CD14-positive monocyte (primary cell): ENCODE data around the gene TMF1. TPM values are rescaled to one million over a fixed set of nuclear protein-coding genes. Genes with fewer than 3 reads are reported as not detected.

Experiments used
- DNase-seq, 3 donors: peaks; one replicate each; pipeline ENCODE4 v3.0.0-alpha.2; 2011 to 2022
- H2AFZ ChIP-seq: 2 replicates; pipeline ENCODE4 v1.6.0; 2012; ENCODE audit warnings: mild to moderate bottlenecking, low read depth, low read length, inconsistent platforms; ENCODE audit not compliant: insufficient read depth, poor library complexity, severe bottlenecking
- H3K27ac ChIP-seq, 2 donors: 1 replicate in 1 of 2; 2 replicates in 1 of 2; pipeline ENCODE4 v1.5.1; 2012 to 2013; ENCODE audit warnings: low read length in 2 of 2, control low read depth in 1 of 2, inconsistent platforms in 1 of 2, low read depth in 1 of 2, mild to moderate bottlenecking in 1 of 2
- H3K27me3 ChIP-seq, 2 donors: one replicate each; pipeline versions ENCODE4 v1.6.0 to v1.6.1; 2011 to 2013; ENCODE audit warnings: low read length in 2 of 2; ENCODE audit not compliant: control insufficient read depth in 2 of 2, insufficient read depth in 2 of 2
- H3K36me3 ChIP-seq, 2 donors: replicated peaks in 1 of 2; 1 replicate in 1 of 2; 2 replicates in 1 of 2; pipeline versions ENCODE4 v1.5.1 to v1.6.1; 2012 to 2013; ENCODE audit warnings: low read length in 2 of 2, control low read depth in 1 of 2, inconsistent platforms in 1 of 2, mild to moderate bottlenecking in 1 of 2; ENCODE audit not compliant: insufficient read depth in 2 of 2, control insufficient read depth in 1 of 2
- H3K4me1 ChIP-seq, 2 donors: 1 replicate in 1 of 2; 2 replicates in 1 of 2; pipeline versions ENCODE4 v1.5.1 to v1.6.1; 2012 to 2013; ENCODE audit warnings: low read length in 2 of 2, control low read depth in 1 of 2, inconsistent platforms in 1 of 2, mild to moderate bottlenecking in 1 of 2, moderate library complexity in 1 of 2; ENCODE audit not compliant: insufficient read depth in 2 of 2, control insufficient read depth in 1 of 2
- H3K4me2 ChIP-seq: replicated peaks from 2 replicates; pipeline ENCODE3; 2012; ENCODE audit warnings: low read length, moderate library complexity, mild to moderate bottlenecking; ENCODE audit not compliant: poor library complexity, severe bottlenecking; ENCODE audit errors: extremely low read depth
- H3K4me3 ChIP-seq, 3 experiments: fragments of 200-600 bp in 1 of 3; sonication (generic) in 1 of 3; replicated peaks in 1 of 3; 1 replicate in 2 of 3; 2 replicates in 1 of 3; pipeline ENCODE4 v1.5.1; 2011 to 2013; ENCODE audit warnings: low read length in 3 of 3, mild to moderate bottlenecking in 3 of 3, control low read depth in 2 of 3, low read depth in 2 of 3, inconsistent platforms in 1 of 3, moderate library complexity in 1 of 3
- H3K79me2 ChIP-seq: 2 replicates; pipeline ENCODE4 v1.6.0; 2012; ENCODE audit warnings: mild to moderate bottlenecking, control low read depth, inconsistent platforms, low read length, moderate library complexity; ENCODE audit not compliant: insufficient read depth
- H3K9ac ChIP-seq: 2 replicates; pipeline ENCODE4 v1.6.0; 2017; ENCODE audit warnings: low read length, mild to moderate bottlenecking; ENCODE audit not compliant: insufficient read depth, poor library complexity, severe bottlenecking
- H3K9me3 ChIP-seq, 2 donors: replicated peaks in 1 of 2; 1 replicate in 1 of 2; 2 replicates in 1 of 2; pipeline versions ENCODE4 v1.5.1 to v1.6.1; 2012 to 2013; ENCODE audit warnings: low read length in 2 of 2, control low read depth in 1 of 2; ENCODE audit not compliant: control insufficient read depth in 1 of 2, insufficient read depth in 1 of 2
- H4K20me1 ChIP-seq: 2 replicates; pipeline ENCODE4 v1.6.0; 2012; ENCODE audit warnings: mild to moderate bottlenecking, low read length, control low read depth, moderate library complexity; ENCODE audit not compliant: insufficient read depth
- H3K27ac Mint-ChIP-seq, 7 donors: one replicate each; pipeline ENCODE4 v1.8.0; 2020; ENCODE audit warnings: mild to moderate bottlenecking in 7 of 7, mixed read lengths in 7 of 7, moderate library complexity in 6 of 7, inconsistent platforms in 2 of 7
- H3K27me3 Mint-ChIP-seq, 3 donors: one replicate each; pipeline ENCODE4 v1.8.0; 2021 to 2022; ENCODE audit warnings: low read depth in 3 of 3, mild to moderate bottlenecking in 3 of 3, mixed read lengths in 3 of 3, moderate library complexity in 3 of 3, inconsistent platforms in 1 of 3
- H3K36me3 Mint-ChIP-seq, 2 donors: one replicate each; pipeline ENCODE4 v1.8.0; 2020; ENCODE audit warnings: mixed read lengths in 2 of 2, inconsistent platforms in 1 of 2, mild to moderate bottlenecking in 1 of 2
- H3K4me1 Mint-ChIP-seq: one replicate; pipeline ENCODE4 v1.8.0; 2020; ENCODE audit warnings: mild to moderate bottlenecking, mixed read lengths
- H3K4me3 Mint-ChIP-seq, 2 donors: one replicate each; pipeline ENCODE4 v1.8.0; 2020; ENCODE audit warnings: mild to moderate bottlenecking in 2 of 2, mixed read lengths in 2 of 2, moderate library complexity in 1 of 2
- H3K9me3 Mint-ChIP-seq, 7 donors: one replicate each; pipeline ENCODE4 v1.8.0; 2020 to 2022; ENCODE audit warnings: mixed read lengths in 7 of 7, mild to moderate bottlenecking in 6 of 7, moderate library complexity in 6 of 7, inconsistent platforms in 2 of 7
- CTCF ChIP-seq: fragments of 200-600 bp; IDR thresholded peaks from one replicate; pipeline ENCODE4 v1.8.0; 2022; ENCODE audit warnings: antibody characterized with exemption, mild to moderate bottlenecking
- WGBS: methylation state at CpG from one replicate; pipeline ENCODE4 v1.1.5; 2013; ENCODE audit warnings: missing lambda C conversion rate; ENCODE audit not compliant: insufficient coverage; 5-methylcytosine and 5-hydroxymethylcytosine counted together
- intact Hi-C, 2 donors: fragments of 100-400 bp; cut with micrococcal nuclease; formaldehyde crosslinking; loops; one replicate each; pipeline versions ENCODE4 v1.15.0 to v1.15.1; 2023
- polyA plus RNA-seq, 3 donors: library from polyadenylated mRNA; depleted of rRNA in 1 of 3; unstranded in 2 of 3; stranded (reverse) in 1 of 3; fragments of 300-500 nt in 2 of 3; fragments of >200 nt in 1 of 3; fragmentation: Illumina TruSeq in 2 of 3; gene quantifications; 1 replicate in 2 of 3; 2 replicates in 1 of 3; pipeline ENCODE4 v1.2.3, GENCODE V29; 2012 to 2021

TMF1 gene
- polyA plus RNA-seq, 3 donors: 6.4 to 25.6 (median 23.1) TPM

DNA sequence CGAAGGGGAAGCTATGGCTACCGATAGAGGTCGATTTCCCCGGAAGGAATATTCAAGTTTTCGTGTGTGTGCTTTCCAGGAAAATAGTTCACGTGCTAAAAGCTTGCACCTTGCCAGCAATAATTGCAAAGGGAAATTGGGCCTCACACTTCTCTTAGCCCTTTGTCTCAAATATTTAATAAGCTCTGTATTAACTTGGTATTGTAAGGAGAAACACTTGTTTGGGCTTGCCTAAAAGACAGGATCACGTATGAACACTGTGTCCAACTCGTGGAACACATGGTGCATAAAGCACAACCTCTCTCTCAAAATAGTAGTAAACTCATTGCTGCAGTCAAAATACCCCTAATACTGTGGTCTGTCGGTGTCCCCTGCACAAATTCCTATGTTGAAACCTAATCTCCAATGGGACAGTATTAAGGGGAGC lies 352 bp upstream of the TMF1 start:
- peaks cover 0 to 2% (median 0%) of the 10 kb centered on the region in 7 donors for H3K9me3 Mint-ChIP-seq
- WGBS: 0% methylated on average over 6 of the region's 9 CpGs

GRCh38 chr3:69048990-69049389 lies 3.1 kb downstream of the TMF1 start:
- DNase-seq: no peak
- Mint-ChIP-seq H3K4me3 (no peak overlapping the region), H3K36me3 (peaks cover 27 to 38% of the 10 kb centered on the region in 2 donors), H3K27ac (peak overlapping the region in 5 of 7 donors; percentile 22 to 64 (median 43)), H3K4me1 (peaks cover 26% of the 10 kb centered on the region), H3K27me3 (peaks cover 0 to 2% (median 0%) of the 10 kb centered on the region in 3 donors), H3K9me3 (peaks cover 0 to 2% (median 0%) of the 10 kb centered on the region in 7 donors)
- Histone ChIP-seq H3K27ac (peak overlapping the region in 1 of 2 donors; percentile 19), H2AFZ (no peak overlapping the region), H3K27me3 (no peaks in the 10 kb centered on the region), H3K9me3 (no peaks in the 10 kb centered on the region), H3K4me3 (no peak overlapping the region), H3K9ac (no peak overlapping the region), H3K4me2 (no peak overlapping the region), H3K36me3 (peaks cover 46 to 61% of the 10 kb centered on the region in 2 donors), H3K4me1 (peaks cover 15 to 31% of the 10 kb centered on the region in 2 donors), H3K79me2 (peaks cover 70% of the 10 kb centered on the region), H4K20me1 (peaks cover 41% of the 10 kb centered on the region)
- no peak for TF ChIP-seq CTCF
- WGBS: no CpG with 5 or more reads among the region's 2 CpGs
- intact Hi-C loops: no loop called here

More for the DNA sequence above, 352 bp upstream of the TMF1 start:
- H3K9ac ChIP-seq: peak overlapping the region; percentile 92
- H3K4me2 ChIP-seq: peak overlapping the region; percentile 78
- H3K27ac ChIP-seq: peak overlapping the region; percentile 86 to 95
- peak overlapping the region; percentile 86 to 96 (median 91) for H3K4me3 ChIP-seq
- H3K4me3 Mint-ChIP-seq: peak overlapping the region; percentile 95 to 97
- peak overlapping the region; percentile 89 for H2AFZ ChIP-seq
- no peaks in the 10 kb centered on the region for H3K27me3 ChIP-seq
- peaks cover 15 to 31% of the 10 kb centered on the region in 2 donors for H3K4me1 ChIP-seq
- H3K36me3 Mint-ChIP-seq: peaks cover 38 to 50% of the 10 kb centered on the region in 2 donors
- no peak for DNase-seq
- peaks cover 47 to 64% of the 10 kb centered on the region in 2 donors for H3K36me3 ChIP-seq
- H3K27ac Mint-ChIP-seq: peak overlapping the region; percentile 96 to 99 (median 99)
- peaks cover 0 to 2% (median 0%) of the 10 kb centered on the region in 3 donors for H3K27me3 Mint-ChIP-seq
- peaks cover 49% of the 10 kb centered on the region for H3K79me2 ChIP-seq
- H3K4me1 Mint-ChIP-seq: peaks cover 23% of the 10 kb centered on the region
- intact Hi-C loops: loop anchor here in 1 of 2 donors (5.0 kb wide), 1 partner anchor 35 kb away; no protein-coding TSS in a partner anchor
- H3K9me3 ChIP-seq: no peaks in the 10 kb centered on the region
- H4K20me1 ChIP-seq: peaks cover 27% of the 10 kb centered on the region
- TF ChIP-seq CTCF: no peak
